T-helper 9 cell (primary cell): ENCODE measurements around the gene DCUN1D2.

Source experiments
- DNase-seq: peaks from one replicate; pipeline ENCODE4 v3.0.0-alpha.2; 2020

DCUN1D2 gene

DNA sequence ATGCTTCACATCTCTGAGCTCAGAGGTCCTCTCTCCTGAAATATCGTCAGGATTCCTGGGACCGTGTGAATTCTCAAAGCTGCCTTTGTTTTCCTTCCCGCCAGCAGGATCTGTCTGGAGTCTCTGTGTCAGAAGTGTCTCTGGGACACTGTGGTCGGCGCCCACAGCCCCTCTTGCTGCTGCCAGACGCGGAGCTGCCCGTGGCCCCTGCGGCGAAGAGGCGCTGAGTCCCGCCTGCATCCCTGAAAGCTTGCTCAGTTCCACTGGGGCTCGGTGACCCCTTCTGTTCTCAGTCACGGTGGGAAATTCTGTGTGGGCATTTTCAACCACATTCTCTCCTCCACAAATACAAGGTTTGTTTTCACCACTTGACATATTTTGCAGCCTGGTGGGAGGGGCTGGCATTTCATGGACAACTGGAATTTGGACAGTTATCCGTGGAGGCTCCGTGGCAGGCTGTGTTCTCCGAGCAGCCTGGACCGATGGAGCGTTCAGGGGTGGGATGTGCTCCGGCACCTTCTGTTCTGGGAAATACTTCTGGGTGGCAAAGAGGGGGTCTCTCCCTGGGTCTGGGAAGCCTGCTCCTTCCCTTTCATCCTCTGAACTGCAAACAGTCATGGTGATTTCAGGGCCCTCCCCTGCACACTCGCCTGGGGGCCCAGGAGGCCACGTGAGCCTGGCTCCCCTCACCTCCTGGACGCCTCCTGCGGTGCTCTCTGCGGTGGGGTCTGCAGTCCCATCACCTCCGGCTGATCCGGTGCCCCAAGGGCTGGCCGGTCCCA, 84.0 kb downstream of the DCUN1D2 start:
- DNase-seq, result no peak
